Right lobe of liver (tissue), 6 donors: ENCODE measurements around the gene SCN1A. TPM values are rescaled to one million over a fixed set of nuclear protein-coding genes. Genes with fewer than 3 reads are reported as not detected.
"Not testable (repeated sequence)": the region's sequence is repeated elsewhere in the genome, so short reads cannot be mapped to it uniquely, and the experiment has no call there.

Experiments used
- ATAC-seq, 4 donors: fragments of 200-7000 bp; cut with Tn5 transposase; one replicate each; pipeline ENCODE4 v1.9.1; 2020; ENCODE audit warnings: mild to moderate bottlenecking in 4 of 4, moderate library complexity in 4 of 4
- DNase-seq, 3 donors: peaks; one replicate each; pipeline ENCODE4 v3.0.0-alpha.2; 2020
- H3K27ac ChIP-seq, 3 donors: fragments of 200-600 bp; one replicate each; pipeline ENCODE4 v1.8.0; 2022
- H3K27me3 ChIP-seq, 2 donors: fragments of 200-600 bp; one replicate each; pipeline ENCODE4 v1.8.0; 2022
- H3K36me3 ChIP-seq, 4 donors: fragments of 200-600 bp; sonication (generic) in 1 of 4; one replicate each; pipeline versions ENCODE4 v1.5.1 to v1.8.0; 2017 to 2022; ENCODE audit warnings: control low read depth in 1 of 4
- H3K4me1 ChIP-seq, 4 donors: fragments of 200-600 bp; sonication (generic) in 1 of 4; one replicate each; pipeline versions ENCODE4 v1.5.1 to v1.8.0; 2017 to 2022; ENCODE audit warnings: control low read depth in 1 of 4
- H3K4me3 ChIP-seq, 3 donors: fragments of 200-600 bp; one replicate each; pipeline ENCODE4 v1.8.0; 2022
- H3K9me3 ChIP-seq, 4 donors: fragments of 200-600 bp; sonication (generic) in 1 of 4; one replicate each; pipeline versions ENCODE4 v1.5.1 to v1.8.0; 2017 to 2022; ENCODE audit warnings: control low read depth in 1 of 4
- CTCF ChIP-seq, 4 donors: fragments of 200-600 bp in 3 of 4; fragments of 450-650 bp in 1 of 4; IDR thresholded peaks; one replicate each; pipeline versions ENCODE4 v1.5.1 to v1.8.0; 2016 to 2022; ENCODE audit warnings: antibody characterized with exemption in 4 of 4, mild to moderate bottlenecking in 2 of 4
- POLR2A ChIP-seq: fragments of 450-650 bp; IDR thresholded peaks from one replicate; pipeline ENCODE4 v1.6.1; 2017; ENCODE audit warnings: antibody characterized with exemption, mild to moderate bottlenecking
- WGBS: methylation state at CpG from one replicate; pipeline ENCODE4 v1.1.6; 2018; ENCODE audit warnings: low coverage, low lambda C conversion rate; ENCODE audit not compliant: insufficient coverage; ENCODE audit errors: missing lambda C conversion rate; 5-methylcytosine and 5-hydroxymethylcytosine counted together
- intact Hi-C, 2 donors: fragments of 100-400 bp; cut with DNase I; formaldehyde crosslinking; loops; one replicate each; pipeline versions ENCODE4 v1.11.2 to v1.14.1; 2022
- total RNA-seq, 6 experiments: library from RNA; depleted of rRNA in 2 of 6; stranded (reverse); fragments of >200 nt in 2 of 6; fragmentation: NEBNext Ultra II Directional in 3 of 6; extraction: Animal tissue kit (Norgen Biotek cat#: 25700) in 3 of 6; gene quantifications; one replicate each; pipeline versions ENCODE4 v1.1.0 to v1.2.4, GENCODE V29; 2016 to 2023
- donor health status: DM: no; HTN: yes; CAD: no.
- donor health status: DM: no; HTN: no; CAD: no.
- donor health status: DM: no; HTN: no; CAD: no.
- donor health status: DM: no; HTN: yes; CAD: no.
- donor health status: DM: no; HTN: yes; CAD: no.

SCN1A gene
- total RNA-seq, 6 experiments from 2014 or later = not detected

DNA sequence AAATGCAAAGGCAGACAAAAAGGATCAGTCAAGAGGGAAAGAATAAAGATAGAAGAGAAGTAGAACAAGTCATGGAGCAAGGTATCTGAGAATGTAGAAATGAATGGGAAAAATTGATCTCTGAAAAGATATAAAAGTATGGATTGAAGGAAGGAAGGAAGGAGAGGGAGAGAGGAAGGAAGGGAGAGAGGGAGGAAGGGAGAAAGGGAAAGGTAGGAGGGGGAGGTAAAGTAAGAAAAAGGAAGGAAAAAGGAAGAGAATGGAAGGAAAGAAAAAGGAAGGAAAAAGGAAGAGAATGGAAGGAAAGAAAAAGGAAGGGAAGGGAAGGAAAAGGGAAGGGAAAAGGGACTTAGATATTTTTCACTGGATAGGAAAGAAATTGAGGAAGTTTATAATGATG is 142.7 kb downstream of the SCN1A start:
- no peaks in the 10 kb centered on the region for H3K4me1 ChIP-seq
- H3K36me3 ChIP-seq = no peaks in the 10 kb centered on the region
- H3K27ac ChIP-seq = no peak overlapping the region
- no peak for ATAC-seq
- intact Hi-C loops = no loop called here
- no peak for DNase-seq
- no peak overlapping the region for H3K4me3 ChIP-seq
- H3K27me3 ChIP-seq = no peaks in the 10 kb centered on the region
- TF ChIP-seq POLR2A (no peak), CTCF (IDR thresholded peaks at IDR 0.05) (no peak)
- no peaks in the 10 kb centered on the region for H3K9me3 ChIP-seq

GRCh38 chr2:165972161-165972560 is 155.7 kb downstream of the SCN1A start:
- intact Hi-C loops, H3K4me1 ChIP-seq, H3K9me3 ChIP-seq, ATAC-seq, DNase-seq, H3K27me3 ChIP-seq, H3K36me3 ChIP-seq, H3K27ac ChIP-seq, H3K4me3 ChIP-seq: not testable (repeated sequence)

DNA sequence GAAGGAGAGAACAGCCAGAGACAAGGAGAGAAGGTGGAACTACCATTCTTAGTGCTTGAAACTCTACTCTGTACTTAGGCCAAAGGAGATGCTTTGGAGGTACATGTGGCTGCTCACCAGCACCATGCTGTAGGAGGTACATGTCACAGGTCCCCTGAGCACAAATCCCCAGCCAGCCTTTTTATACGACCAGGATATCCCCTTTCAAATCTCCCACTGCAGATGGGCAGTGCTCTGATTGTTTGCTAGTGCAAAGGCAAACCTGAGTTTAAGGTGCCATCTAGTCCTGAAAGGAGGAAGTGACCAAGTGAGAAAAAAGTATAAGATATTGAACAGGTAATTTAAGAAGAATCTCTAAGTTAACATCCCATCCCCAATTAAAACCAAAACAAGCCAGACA is 157.2 kb downstream of the SCN1A start:
- Histone ChIP-seq H3K27ac (no peak overlapping the region), H3K27me3 (no peaks in the 10 kb centered on the region), H3K4me3 (no peak overlapping the region), H3K4me1 (no peaks in the 10 kb centered on the region), H3K9me3 (no peaks in the 10 kb centered on the region), H3K36me3 (no peaks in the 10 kb centered on the region)
- ATAC-seq (no peak), DNase-seq (no peak)
- TF ChIP-seq CTCF (IDR thresholded peaks at IDR 0.05) (no peak), POLR2A (no peak)
- intact Hi-C loops = no loop called here
- 6% methylated on average over 1 of the region's 1 CpG for WGBS

GRCh38 chr2:165969227-165969626 is 158.6 kb downstream of the SCN1A start:
- no peaks in the 10 kb centered on the region for H3K27me3 ChIP-seq
- intact Hi-C loops = no loop called here
- TF ChIP-seq CTCF (IDR thresholded peaks at IDR 0.05) = no peak
- no peak for TF ChIP-seq POLR2A
- H3K4me1 ChIP-seq = no peaks in the 10 kb centered on the region
- 39% methylated on average over 2 of the region's 2 CpGs for WGBS
- no peaks in the 10 kb centered on the region for H3K9me3 ChIP-seq
- H3K4me3 ChIP-seq = no peak overlapping the region
- ATAC-seq (no peak), DNase-seq (no peak)
- H3K36me3 ChIP-seq = no peaks in the 10 kb centered on the region
- no peak overlapping the region for H3K27ac ChIP-seq

DNA sequence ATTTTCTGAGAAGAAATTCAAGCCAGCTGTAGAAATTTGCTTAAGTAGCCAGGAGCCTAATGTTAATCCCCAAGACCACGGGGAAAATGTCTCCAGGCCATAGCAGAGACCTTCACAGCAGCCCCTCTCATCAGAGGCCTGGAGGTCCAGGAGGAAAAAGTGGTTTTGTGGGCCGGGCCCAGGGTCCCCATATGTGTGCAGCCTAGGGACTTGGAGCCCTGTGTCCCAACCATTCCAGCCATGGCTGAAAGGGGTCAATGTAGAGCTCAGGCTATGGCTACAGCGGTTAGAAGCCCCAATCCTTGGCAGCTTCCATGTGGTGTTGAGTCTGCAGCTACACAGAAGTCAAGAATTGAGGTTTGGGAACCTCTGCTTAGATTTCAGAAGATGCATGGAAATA is 160.1 kb downstream of the SCN1A start:
- Histone ChIP-seq H3K9me3 (no peaks in the 10 kb centered on the region), H3K36me3 (no peaks in the 10 kb centered on the region), H3K27me3 (no peaks in the 10 kb centered on the region), H3K4me1 (no peaks in the 10 kb centered on the region), H3K4me3 (no peak overlapping the region), H3K27ac (no peak overlapping the region)
- DNase-seq (no peak), ATAC-seq (no peak)
- TF ChIP-seq CTCF (IDR thresholded peaks at IDR 0.05) (no peak), POLR2A (no peak)
- 50% methylated on average over 1 of the region's 3 CpGs for WGBS
- intact Hi-C loops = no loop called here
